Naive thymus-derived CD4-positive, alpha-beta T cell (primary cell): ENCODE measurements around the gene SNAPC5. TPM values are rescaled to one million over a fixed set of nuclear protein-coding genes. Genes with fewer than 3 reads are reported as not detected.
A peak's percentile ranks its signal among the peaks of the same experiment; 100 is the strongest.

ENCODE experiments used
- ATAC-seq: fragments of 150-1000 bp; cut with Tn5 transposase; 2 replicates; pipeline ENCODE4 v1.10.0; 2021; ENCODE audit warnings: mild to moderate bottlenecking, moderate library complexity
- CTCF ChIA-PET: fragments of 350-600 bp; sonication (Branson Sonifier 250); formaldehyde crosslinking; loops from one replicate; lab custom pipeline; 2021; ENCODE audit warnings: antibody characterized with exemption; lab: Charles Lee
- POLR2A ChIA-PET: fragments of 350-600 bp; sonication (Branson Sonifier 250); formaldehyde crosslinking; loops from one replicate; lab custom pipeline; 2021; ENCODE audit warnings: antibody characterized with exemption, inconsistent platforms; lab: Charles Lee
- DNase-seq, 9 donors: peaks; one replicate each; pipeline versions ENCODE4 v3.0.0 to v3.0.0-alpha.2; 2020 to 2022; ENCODE audit warnings: mixed read lengths in 1 of 9
- H3K27ac ChIP-seq: one replicate; pipeline ENCODE4 v1.7.0; 2013; ENCODE audit warnings: mild to moderate bottlenecking, low read depth, low read length, moderate library complexity
- H3K27me3 ChIP-seq, 2 donors: one replicate each; pipeline ENCODE4 v1.7.0; 2013; ENCODE audit warnings: low read length in 2 of 2, mild to moderate bottlenecking in 2 of 2, moderate library complexity in 2 of 2; ENCODE audit not compliant: control insufficient read depth in 2 of 2, insufficient read depth in 2 of 2
- H3K36me3 ChIP-seq, 3 experiments: 1 replicate in 2 of 3; 2 replicates in 1 of 3; pipeline ENCODE4 v1.7.0; 2013; ENCODE audit warnings: low read length in 3 of 3, mild to moderate bottlenecking in 3 of 3, moderate library complexity in 1 of 3; ENCODE audit not compliant: insufficient read depth in 3 of 3, control insufficient read depth in 2 of 3
- H3K4me1 ChIP-seq, 2 donors: one replicate each; pipeline ENCODE4 v1.7.0; 2013; ENCODE audit warnings: low read length in 2 of 2, mild to moderate bottlenecking in 2 of 2, moderate library complexity in 1 of 2; ENCODE audit not compliant: control insufficient read depth in 2 of 2, insufficient read depth in 2 of 2
- H3K4me3 ChIP-seq: 2 replicates; pipeline ENCODE4 v1.7.0; 2013; ENCODE audit warnings: mild to moderate bottlenecking, low read length
- H3K9me3 ChIP-seq, 3 experiments: 1 replicate in 2 of 3; 2 replicates in 1 of 3; pipeline ENCODE4 v1.7.0; 2013; ENCODE audit warnings: low read length in 3 of 3; ENCODE audit not compliant: control insufficient read depth in 2 of 3
- H3K27ac Mint-ChIP-seq, 9 donors: one replicate each; pipeline ENCODE4 v1.8.0; 2020 to 2022; ENCODE audit warnings: mixed read lengths in 9 of 9, mild to moderate bottlenecking in 8 of 9, moderate library complexity in 5 of 9, inconsistent platforms in 2 of 9
- H3K27me3 Mint-ChIP-seq, 5 donors: one replicate each; pipeline ENCODE4 v1.8.0; 2021 to 2022; ENCODE audit warnings: mixed read lengths in 5 of 5, mild to moderate bottlenecking in 1 of 5
- H3K36me3 Mint-ChIP-seq, 5 donors: one replicate each; pipeline ENCODE4 v1.8.0; 2020 to 2022; ENCODE audit warnings: mixed read lengths in 5 of 5, mild to moderate bottlenecking in 3 of 5, inconsistent platforms in 1 of 5
- H3K4me1 Mint-ChIP-seq, 7 donors: one replicate each; pipeline ENCODE4 v1.8.0; 2020 to 2022; ENCODE audit warnings: mixed read lengths in 7 of 7, mild to moderate bottlenecking in 3 of 7, inconsistent platforms in 1 of 7
- H3K4me3 Mint-ChIP-seq, 10 donors: one replicate each; pipeline ENCODE4 v1.8.0; 2020 to 2022; ENCODE audit warnings: mild to moderate bottlenecking in 10 of 10, mixed read lengths in 10 of 10, moderate library complexity in 6 of 10, inconsistent platforms in 2 of 10
- H3K9me3 Mint-ChIP-seq, 11 donors: one replicate each; pipeline ENCODE4 v1.8.0; 2020 to 2022; ENCODE audit warnings: mixed read lengths in 11 of 11, mild to moderate bottlenecking in 4 of 11, inconsistent platforms in 1 of 11, moderate library complexity in 1 of 11
- intact Hi-C, 2 donors: fragments of 100-400 bp; cut with micrococcal nuclease; formaldehyde crosslinking; loops; one replicate each; pipeline ENCODE4 v1.15.1; 2023
- polyA plus RNA-seq, 2 donors: library from polyadenylated mRNA; unstranded; fragments of 300-500 nt; fragmentation: Illumina TruSeq; gene quantifications; one replicate each; pipeline ENCODE4 v1.2.3, GENCODE V29; 2021
- total RNA-seq, 6 experiments: library from RNA in 5 of 6; stranded (reverse) in 5 of 6; gene quantifications; 1 replicate in 5 of 6; 2 replicates in 1 of 6; pipeline ENCODE4 v1.2.3 and lab custom pipeline; 2021 to 2026

The SNAPC5 gene
- total and polyA plus RNA-seq, 7 experiments from 2014 or later, result 20.4 to 77.6 (median 34.8) TPM

GRCh38 chr15:66515901-66516322 lies 18.4 kb upstream of the SNAPC5 start:
- POLR2A ChIA-PET, result no interaction called here
- H3K4me1 Mint-ChIP-seq, result peaks cover 0 to 3% (median 0%) of the 10 kb centered on the region in 7 donors
- intact Hi-C loops, result no loop called here

GRCh38 chr15:66514586-66514985 lies 17.0 kb upstream of the SNAPC5 start:
- POLR2A ChIA-PET, result no interaction called here
- Mint-ChIP-seq H3K4me3 (no peak overlapping the region), H3K4me1 (peaks cover 0 to 3% (median 0%) of the 10 kb centered on the region in 7 donors), H3K27me3 (no peaks in the 10 kb centered on the region), H3K9me3 (no peaks in the 10 kb centered on the region), H3K36me3 (peaks cover 0 to 17% (median 5%) of the 10 kb centered on the region in 5 donors), H3K27ac (no peak overlapping the region)
- Histone ChIP-seq H3K27ac (no peak overlapping the region), H3K36me3 (peaks cover 0 to 13% (median 3%) of the 10 kb centered on the region in 3 experiments), H3K27me3 (no peaks in the 10 kb centered on the region), H3K9me3 (no peaks in the 10 kb centered on the region), H3K4me3 (no peak overlapping the region), H3K4me1 (no peaks in the 10 kb centered on the region)
- intact Hi-C loops, result no loop called here
- CTCF ChIA-PET, result no interaction called here
- DNase-seq (no peak), ATAC-seq (no peak)

More at GRCh38 chr15:66515901-66516322, 18.4 kb upstream of the SNAPC5 start:
- CTCF ChIA-PET, result interaction anchor here (1.2 kb wide), 1 partner anchor 17 kb away, joined by 4 read pairs; no protein-coding TSS in a partner anchor
- ATAC-seq, result no peak
- peaks cover 0 to 14% (median 3%) of the 10 kb centered on the region in 3 experiments for H3K36me3 ChIP-seq
- H3K27me3 ChIP-seq, result no peaks in the 10 kb centered on the region
- Mint-ChIP-seq H3K9me3 (no peaks in the 10 kb centered on the region), H3K4me3 (no peak overlapping the region), H3K36me3 (peaks cover 1 to 17% (median 5%) of the 10 kb centered on the region in 5 donors), H3K27ac (no peak overlapping the region), H3K27me3 (no peaks in the 10 kb centered on the region)
- H3K27ac ChIP-seq, result no peak overlapping the region
- DNase-seq, result no peak
- H3K9me3 ChIP-seq, result no peaks in the 10 kb centered on the region
- no peaks in the 10 kb centered on the region for H3K4me1 ChIP-seq
- no peak overlapping the region for H3K4me3 ChIP-seq

- H3K27me3 Mint-ChIP-seq, result no peaks in the 10 kb centered on the region
- H3K4me3 Mint-ChIP-seq, result no peak overlapping the region
- H3K36me3 Mint-ChIP-seq, result peaks cover 0 to 10% (median 6%) of the 10 kb centered on the region in 5 donors
- Histone ChIP-seq H3K36me3 (peaks cover 0 to 8% (median 0%) of the 10 kb centered on the region in 3 experiments), H3K4me3 (no peak overlapping the region), H3K9me3 (no peaks in the 10 kb centered on the region), H3K27me3 (no peaks in the 10 kb centered on the region), H3K4me1 (peaks cover 4 to 12% of the 10 kb centered on the region in 2 donors), H3K27ac (no peak overlapping the region)
- ChIA-PET POLR2A (no interaction called here), CTCF (no interaction called here)
- intact Hi-C loops, result loop anchor here (5.0 to 10.0 kb wide), 4 partner anchors 194 to 1546 kb away; partner anchors contain the start of genes PIAS1 (in 1 of the 2), RNU5A-1 (in 1 of the 2), SMAD6 (in 1 of the 2) and SPG21 (in 1 of the 2)
- no peak overlapping the region for H3K27ac Mint-ChIP-seq
- no peaks in the 10 kb centered on the region for H3K9me3 Mint-ChIP-seq
- ATAC-seq (no peak), DNase-seq (no peak)
- peaks cover 11 to 32% (median 22%) of the 10 kb centered on the region in 7 donors for H3K4me1 Mint-ChIP-seq
These were observed 10.8 kb upstream of the SNAPC5 start for GRCh38 chr15:66508293-66508883.

GRCh38 chr15:66505818-66506217 lies 8.3 kb upstream of the SNAPC5 start:
- no peaks in the 10 kb centered on the region for H3K9me3 Mint-ChIP-seq
- ChIA-PET CTCF (interaction anchor here (1.3 kb wide), 1 partner anchor 113 kb away, joined by 4 read pairs; no protein-coding TSS in a partner anchor), POLR2A (interaction anchor here (0.5 to 3.0 kb wide), 7 partner anchors 11 to 727 kb away, joined by 3 to 31 read pairs (median 3); partner anchors contain the start of gene MAP2K1)
- DNase-seq, result no peak
- Histone ChIP-seq H3K27me3 (no peaks in the 10 kb centered on the region), H3K36me3 (peaks cover 2 to 32% (median 22%) of the 10 kb centered on the region in 3 experiments), H3K4me1 (peaks cover 13 to 22% of the 10 kb centered on the region in 2 donors), H3K4me3 (peak overlapping the region; percentile 99), H3K9me3 (no peaks in the 10 kb centered on the region), H3K27ac (peak overlapping the region; percentile 93)
- peak overlapping the region; percentile 92 to 100 (median 99) for H3K27ac Mint-ChIP-seq
- ATAC-seq, result no peak
- peaks cover 19 to 51% (median 41%) of the 10 kb centered on the region in 7 donors for H3K4me1 Mint-ChIP-seq
- H3K4me3 Mint-ChIP-seq, result peak overlapping the region; percentile 90 to 100 (median 100)
- H3K36me3 Mint-ChIP-seq, result peaks cover 3 to 20% (median 17%) of the 10 kb centered on the region in 5 donors
- H3K27me3 Mint-ChIP-seq, result no peaks in the 10 kb centered on the region
- intact Hi-C loops, result loop anchor here (1.0 to 10.0 kb wide), 10 partner anchors 9 to 1549 kb away; partner anchors contain the start of genes SNAPC5 (in 2 of the 2), DIS3L (in 1 of the 2), MAP2K1 (in 1 of the 2) and PIAS1 (in 1 of the 2)

GRCh38 chr15:66505430-66505811 lies 7.9 kb upstream of the SNAPC5 start:
- peak; percentile 14 for ATAC-seq
- H3K4me1 Mint-ChIP-seq, result peaks cover 19 to 52% (median 41%) of the 10 kb centered on the region in 7 donors
- H3K36me3 Mint-ChIP-seq, result peaks cover 3 to 22% (median 18%) of the 10 kb centered on the region in 5 donors
- no peaks in the 10 kb centered on the region for H3K9me3 Mint-ChIP-seq
- H3K4me3 Mint-ChIP-seq, result peak overlapping the region; percentile 90 to 100 (median 100)
- Histone ChIP-seq H3K36me3 (peaks cover 2 to 36% (median 26%) of the 10 kb centered on the region in 3 experiments), H3K4me1 (peaks cover 13 to 22% of the 10 kb centered on the region in 2 donors), H3K27me3 (no peaks in the 10 kb centered on the region), H3K4me3 (peak overlapping the region; percentile 99), H3K27ac (peak overlapping the region; percentile 93), H3K9me3 (no peaks in the 10 kb centered on the region)
- CTCF ChIA-PET, result interaction anchor here (0.7 to 1.3 kb wide), 2 partner anchors 52 to 113 kb away, joined by 4 to 5 read pairs; no protein-coding TSS in a partner anchor
- no peaks in the 10 kb centered on the region for H3K27me3 Mint-ChIP-seq
- POLR2A ChIA-PET, result interaction anchor here (0.5 to 3.0 kb wide), 11 partner anchors 11 to 727 kb away, joined by 3 to 31 read pairs (median 4); partner anchors contain the start of gene MAP2K1
- DNase-seq, result no peak
- intact Hi-C loops, result loop anchor here (1.0 to 10.0 kb wide), 10 partner anchors 8 to 1549 kb away; partner anchors contain the start of genes SNAPC5 (in 2 of the 2), DIS3L (in 1 of the 2), MAP2K1 (in 1 of the 2) and PIAS1 (in 1 of the 2)
- peak overlapping the region; percentile 92 to 100 (median 99) for H3K27ac Mint-ChIP-seq
